Right lobe of liver (tissue), 6 donors: ENCODE results near the gene FADS3. TPM values are rescaled to one million over a fixed set of nuclear protein-coding genes. Genes with fewer than 3 reads are reported as not detected.

Experiments used
- ATAC-seq, 4 donors: fragments of 200-7000 bp; cut with Tn5 transposase; one replicate each; pipeline ENCODE4 v1.9.1; 2020; ENCODE audit warnings: mild to moderate bottlenecking in 4 of 4, moderate library complexity in 4 of 4
- DNase-seq, 3 donors: peaks; one replicate each; pipeline ENCODE4 v3.0.0-alpha.2; 2020
- H3K27ac ChIP-seq, 3 donors: fragments of 200-600 bp; one replicate each; pipeline ENCODE4 v1.8.0; 2022
- H3K27me3 ChIP-seq, 2 donors: fragments of 200-600 bp; one replicate each; pipeline ENCODE4 v1.8.0; 2022
- H3K36me3 ChIP-seq, 4 donors: fragments of 200-600 bp; sonication (generic) in 1 of 4; one replicate each; pipeline versions ENCODE4 v1.5.1 to v1.8.0; 2017 to 2022; ENCODE audit warnings: control low read depth in 1 of 4
- H3K4me1 ChIP-seq, 4 donors: fragments of 200-600 bp; sonication (generic) in 1 of 4; one replicate each; pipeline versions ENCODE4 v1.5.1 to v1.8.0; 2017 to 2022; ENCODE audit warnings: control low read depth in 1 of 4
- H3K4me3 ChIP-seq, 3 donors: fragments of 200-600 bp; one replicate each; pipeline ENCODE4 v1.8.0; 2022
- H3K9me3 ChIP-seq, 4 donors: fragments of 200-600 bp; sonication (generic) in 1 of 4; one replicate each; pipeline versions ENCODE4 v1.5.1 to v1.8.0; 2017 to 2022; ENCODE audit warnings: control low read depth in 1 of 4
- CTCF ChIP-seq, 4 donors: fragments of 200-600 bp in 3 of 4; fragments of 450-650 bp in 1 of 4; IDR thresholded peaks; one replicate each; pipeline versions ENCODE4 v1.5.1 to v1.8.0; 2016 to 2022; ENCODE audit warnings: antibody characterized with exemption in 4 of 4, mild to moderate bottlenecking in 2 of 4
- POLR2A ChIP-seq: fragments of 450-650 bp; IDR thresholded peaks from one replicate; pipeline ENCODE4 v1.6.1; 2017; ENCODE audit warnings: antibody characterized with exemption, mild to moderate bottlenecking
- WGBS: methylation state at CpG from one replicate; pipeline ENCODE4 v1.1.6; 2018; ENCODE audit warnings: low coverage, low lambda C conversion rate; ENCODE audit not compliant: insufficient coverage; ENCODE audit errors: missing lambda C conversion rate; 5-methylcytosine and 5-hydroxymethylcytosine counted together
- intact Hi-C, 2 donors: fragments of 100-400 bp; cut with DNase I; formaldehyde crosslinking; loops; one replicate each; pipeline versions ENCODE4 v1.11.2 to v1.14.1; 2022
- total RNA-seq, 6 experiments: library from RNA; depleted of rRNA in 2 of 6; stranded (reverse); fragments of >200 nt in 2 of 6; fragmentation: NEBNext Ultra II Directional in 3 of 6; extraction: Animal tissue kit (Norgen Biotek cat#: 25700) in 3 of 6; gene quantifications; one replicate each; pipeline versions ENCODE4 v1.1.0 to v1.2.4, GENCODE V29; 2016 to 2023
- donor health status: DM: no; HTN: yes; CAD: no.
- donor health status: DM: no; HTN: no; CAD: no.
- donor health status: DM: no; HTN: no; CAD: no.
- donor health status: DM: no; HTN: yes; CAD: no.
- donor health status: DM: no; HTN: yes; CAD: no.

FADS3 gene
- total RNA-seq, 6 experiments from 2014 or later: 13.0 to 69.8 (median 22.7) TPM

GRCh38 chr11:61848631-61849030, 42.7 kb downstream of the FADS3 start:
- H3K36me3 ChIP-seq: peaks cover 0 to 22% (median 7%) of the 10 kb centered on the region in 4 donors

DNA sequence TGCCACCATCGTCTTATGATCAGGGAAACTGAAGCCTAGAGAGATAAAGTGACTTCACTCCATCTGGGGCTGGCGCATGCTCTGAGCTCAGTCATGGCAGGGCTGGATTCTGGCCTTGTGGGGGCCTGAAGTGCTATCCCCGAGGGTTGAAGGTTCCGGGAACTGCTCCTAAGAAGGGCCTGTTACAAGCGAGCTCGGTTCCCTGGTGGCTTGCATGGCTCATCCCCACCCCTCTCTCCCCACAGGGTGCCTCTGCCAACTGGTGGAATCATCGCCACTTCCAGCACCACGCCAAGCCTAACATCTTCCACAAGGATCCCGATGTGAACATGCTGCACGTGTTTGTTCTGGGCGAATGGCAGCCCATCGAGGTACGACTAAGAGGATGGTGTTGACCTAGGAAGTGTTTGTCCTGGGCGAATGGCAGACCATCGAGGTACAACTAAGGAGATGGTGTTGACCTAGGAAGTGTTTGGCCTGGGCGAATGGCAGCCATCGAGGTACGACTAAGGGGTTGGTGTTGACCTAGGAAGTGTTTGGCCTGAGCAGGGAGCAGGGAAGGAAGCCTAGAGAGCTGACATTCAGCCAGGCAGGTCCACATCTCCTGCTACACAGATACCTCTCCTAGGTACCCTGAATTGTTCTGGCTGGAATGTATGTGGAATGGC, 43.3 kb downstream of the FADS3 start:
- DNase-seq (no peak), ATAC-seq (no peak)
- intact Hi-C loops: no loop called here
- H3K36me3 ChIP-seq: peaks cover 0 to 22% (median 7%) of the 10 kb centered on the region in 4 donors
- peaks cover 0 to 13% (median 0%) of the 10 kb centered on the region in 4 donors for H3K4me1 ChIP-seq
- 93% methylated on average over 12 of the region's 18 CpGs for WGBS
- no peak for TF ChIP-seq POLR2A
- no peak for TF ChIP-seq CTCF (IDR thresholded peaks at IDR 0.05)
- H3K4me3 ChIP-seq: no peak overlapping the region
- no peak overlapping the region for H3K27ac ChIP-seq
- H3K9me3 ChIP-seq: no peaks in the 10 kb centered on the region
- no peaks in the 10 kb centered on the region for H3K27me3 ChIP-seq

More at GRCh38 chr11:61848631-61849030, 42.7 kb downstream of the FADS3 start:
- ATAC-seq (no peak), DNase-seq (no peak)
- intact Hi-C loops: no loop called here
- TF ChIP-seq POLR2A (no peak), CTCF (IDR thresholded peaks at IDR 0.05) (no peak)
- H3K9me3 ChIP-seq: no peaks in the 10 kb centered on the region
- no peak overlapping the region for H3K27ac ChIP-seq
- H3K4me1 ChIP-seq: peaks cover 0 to 13% (median 0%) of the 10 kb centered on the region in 4 donors
- H3K4me3 ChIP-seq: no peak overlapping the region
- no peaks in the 10 kb centered on the region for H3K27me3 ChIP-seq
- WGBS: 90% methylated on average over 8 of the region's 9 CpGs

DNA sequence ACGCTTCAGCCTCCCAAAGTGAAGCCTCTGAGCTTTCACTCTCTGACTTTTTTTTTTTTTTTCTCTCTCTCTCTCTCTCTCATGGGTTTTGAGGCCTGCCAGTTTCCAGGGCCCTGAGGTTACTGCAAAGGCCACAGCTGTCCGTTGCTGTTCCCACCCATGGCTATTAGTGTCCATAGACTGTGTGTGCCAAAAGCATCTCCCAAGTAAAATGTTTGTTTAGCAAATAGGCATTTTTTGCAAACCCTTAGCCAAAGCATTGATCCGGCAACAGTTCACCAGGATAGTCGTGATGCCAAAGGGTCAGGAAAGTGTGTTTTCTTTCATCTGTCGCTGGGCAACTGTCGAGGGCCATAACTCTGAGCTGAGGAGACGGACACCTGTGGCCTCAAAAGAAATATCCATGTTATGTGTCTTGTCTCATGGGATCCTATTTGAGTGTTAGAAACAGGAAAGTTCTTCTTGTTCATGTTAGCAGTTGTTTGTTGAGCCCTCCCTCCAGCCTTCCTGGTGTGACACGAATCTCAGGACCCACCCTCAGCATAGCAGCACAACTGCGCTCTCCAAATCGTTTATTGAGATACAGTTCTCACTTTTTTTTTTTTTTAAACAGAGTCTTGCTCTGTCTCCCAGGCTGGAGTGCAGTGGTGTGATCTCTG, 44.9 kb downstream of the FADS3 start:
- H3K4me1 ChIP-seq: peaks cover 0 to 13% (median 0%) of the 10 kb centered on the region in 4 donors
- H3K9me3 ChIP-seq: no peaks in the 10 kb centered on the region
- H3K27me3 ChIP-seq: no peaks in the 10 kb centered on the region
- ATAC-seq (peak; percentile 68 to 90 (median 82)), DNase-seq (no peak)
- no peak overlapping the region for H3K4me3 ChIP-seq
- peaks cover 0 to 21% (median 7%) of the 10 kb centered on the region in 4 donors for H3K36me3 ChIP-seq
- intact Hi-C loops: no loop called here
- WGBS: 60% methylated on average over 10 of the region's 10 CpGs
- no peak overlapping the region for H3K27ac ChIP-seq
- TF ChIP-seq POLR2A (no peak), CTCF (IDR thresholded peaks at IDR 0.05) (no peak)

DNA sequence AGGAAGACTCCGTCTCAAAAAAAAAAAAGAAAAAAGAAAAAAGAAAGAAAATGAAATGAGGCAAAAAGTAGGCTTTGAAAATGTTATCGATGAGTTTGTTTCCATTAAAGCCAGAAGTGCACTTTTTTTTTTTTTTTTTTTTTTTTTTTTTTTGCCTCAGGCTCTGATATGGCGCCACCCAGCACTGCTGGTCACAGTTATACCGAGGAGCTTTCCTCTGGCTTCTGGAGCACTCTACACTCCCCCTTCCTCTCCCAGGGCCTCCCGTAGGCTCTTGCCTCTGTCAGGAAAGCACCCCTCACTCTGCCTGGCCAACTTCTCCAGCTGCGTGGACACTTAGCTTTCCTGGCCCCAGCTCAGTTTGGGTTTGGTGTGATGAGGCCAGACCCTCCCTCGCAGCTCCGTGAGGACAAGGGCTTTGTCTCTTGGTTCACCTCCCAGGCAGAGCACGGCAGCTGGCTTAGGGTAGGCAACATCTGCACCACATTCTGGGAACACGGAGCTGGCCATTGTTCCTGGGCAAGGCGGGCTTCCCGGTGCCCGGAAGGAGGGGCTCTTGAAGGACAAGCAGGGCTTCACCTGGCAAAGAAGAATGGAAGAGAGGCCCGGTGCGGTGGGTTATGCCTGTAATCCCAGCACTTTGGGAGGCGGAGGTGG, 46.3 kb downstream of the FADS3 start:
- WGBS: 53% methylated on average over 3 of the region's 16 CpGs
- no peak for DNase-seq
- intact Hi-C loops: no loop called here

More for the DNA sequence above, 46.3 kb downstream of the FADS3 start:
- Histone ChIP-seq H3K27me3 (no peaks in the 10 kb centered on the region), H3K9me3 (no peaks in the 10 kb centered on the region), H3K27ac (no peak overlapping the region), H3K4me3 (no peak overlapping the region), H3K36me3 (peaks cover 0 to 23% (median 6%) of the 10 kb centered on the region in 4 donors), H3K4me1 (peaks cover 0 to 13% (median 0%) of the 10 kb centered on the region in 4 donors)
- ATAC-seq: no peak
- TF ChIP-seq CTCF (IDR thresholded peaks at IDR 0.05) (no peak), POLR2A (no peak)
